Nephron progenitor cell (in vitro differentiated cells): ENCODE measurements around the gene FOXN3.

Experiments used
- DNase-seq: peaks from one replicate; pipeline ENCODE4 v3.0.0; 2021
- H3K27ac Mint-ChIP-seq: 2 replicates; pipeline ENCODE4 v1.8.0; 2021; ENCODE audit warnings: mild to moderate bottlenecking, moderate library complexity, mixed read lengths
- H3K27me3 Mint-ChIP-seq: 2 replicates; pipeline ENCODE4 v1.8.0; 2021; ENCODE audit warnings: mild to moderate bottlenecking, low read depth, mixed read lengths; ENCODE audit not compliant: poor library complexity
- H3K36me3 Mint-ChIP-seq: 2 replicates; pipeline ENCODE4 v1.8.0; 2021; ENCODE audit warnings: low read depth, mixed read lengths
- H3K4me1 Mint-ChIP-seq: 2 replicates; pipeline ENCODE4 v1.8.0; 2021; ENCODE audit warnings: mixed read lengths
- H3K4me3 Mint-ChIP-seq: 2 replicates; pipeline ENCODE4 v1.8.0; 2021; ENCODE audit warnings: mild to moderate bottlenecking, moderate library complexity, mixed read lengths
- H3K9me3 Mint-ChIP-seq: 2 replicates; pipeline ENCODE4 v1.8.0; 2021; ENCODE audit warnings: mild to moderate bottlenecking, moderate library complexity, mixed read lengths
- CTCF ChIP-seq: fragments of 200-600 bp; sonication (generic); IDR thresholded peaks from 2 replicates; pipeline ENCODE4 v1.5.0; 2021; ENCODE audit warnings: antibody characterized with exemption

FOXN3 gene

GRCh38 chr14:89225607-89226006, 191.4 kb downstream of the FOXN3 start:
- peaks cover 33% of the 10 kb centered on the region for H3K4me1 Mint-ChIP-seq
- H3K9me3 Mint-ChIP-seq, result no peaks in the 10 kb centered on the region
- no peak for DNase-seq
- H3K36me3 Mint-ChIP-seq, result peaks cover under 1% of the 10 kb centered on the region
- no peak for TF ChIP-seq CTCF
- H3K27ac Mint-ChIP-seq, result no peak overlapping the region
- H3K27me3 Mint-ChIP-seq, result no peaks in the 10 kb centered on the region
- H3K4me3 Mint-ChIP-seq, result no peak overlapping the region

- TF ChIP-seq CTCF, result no peak
- Mint-ChIP-seq H3K9me3 (no peaks in the 10 kb centered on the region), H3K4me3 (no peak overlapping the region), H3K4me1 (peaks cover 17% of the 10 kb centered on the region), H3K36me3 (peaks cover 18% of the 10 kb centered on the region), H3K27ac (no peak overlapping the region), H3K27me3 (peaks cover 3% of the 10 kb centered on the region)
- no peak for DNase-seq
Observed at GRCh38 chr14:89221109-89221810, 195.8 kb downstream of the FOXN3 start.

DNA sequence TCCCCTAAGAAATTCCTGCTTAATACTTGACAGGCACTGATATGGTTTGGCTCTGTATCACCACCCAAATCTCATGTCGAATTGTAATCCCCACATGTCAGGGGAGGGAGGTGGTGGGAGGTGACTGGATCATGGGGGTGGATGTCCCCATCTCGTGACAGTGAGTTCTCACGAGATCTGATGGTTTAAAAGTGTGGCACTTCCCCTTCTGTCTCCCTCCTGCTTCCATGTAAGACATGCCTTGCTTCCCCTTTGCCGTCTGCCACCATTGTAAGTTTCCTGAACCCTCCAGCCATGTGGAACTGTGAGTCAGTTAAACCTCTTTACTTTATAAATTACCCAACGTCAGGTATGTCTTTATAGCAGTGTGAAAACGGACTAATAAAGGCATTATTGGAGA, 198.0 kb downstream of the FOXN3 start:
- no peak overlapping the region for H3K4me3 Mint-ChIP-seq
- no peak for TF ChIP-seq CTCF
- H3K4me1 Mint-ChIP-seq, result peaks cover 23% of the 10 kb centered on the region
- H3K27ac Mint-ChIP-seq, result no peak overlapping the region
- peaks cover 3% of the 10 kb centered on the region for H3K27me3 Mint-ChIP-seq
- peaks cover 18% of the 10 kb centered on the region for H3K36me3 Mint-ChIP-seq
- no peak for DNase-seq
- H3K9me3 Mint-ChIP-seq, result no peaks in the 10 kb centered on the region

- no peak overlapping the region for H3K4me3 Mint-ChIP-seq
- H3K27me3 Mint-ChIP-seq, result peaks cover 3% of the 10 kb centered on the region
- H3K4me1 Mint-ChIP-seq, result peaks cover 26% of the 10 kb centered on the region
- no peaks in the 10 kb centered on the region for H3K9me3 Mint-ChIP-seq
- DNase-seq, result no peak
- H3K36me3 Mint-ChIP-seq, result peaks cover 18% of the 10 kb centered on the region
- TF ChIP-seq CTCF, result no peak
- H3K27ac Mint-ChIP-seq, result no peak overlapping the region
Observed at GRCh38 chr14:89217891-89218290, 199.1 kb downstream of the FOXN3 start.

- Mint-ChIP-seq H3K4me3 (no peak overlapping the region), H3K27ac (no peak overlapping the region), H3K36me3 (peaks cover 30% of the 10 kb centered on the region), H3K9me3 (no peaks in the 10 kb centered on the region), H3K27me3 (peaks cover 3% of the 10 kb centered on the region), H3K4me1 (peaks cover 26% of the 10 kb centered on the region)
- no peak for DNase-seq
- TF ChIP-seq CTCF, result no peak
Observed at GRCh38 chr14:89215531-89215930, 201.5 kb downstream of the FOXN3 start.

DNA sequence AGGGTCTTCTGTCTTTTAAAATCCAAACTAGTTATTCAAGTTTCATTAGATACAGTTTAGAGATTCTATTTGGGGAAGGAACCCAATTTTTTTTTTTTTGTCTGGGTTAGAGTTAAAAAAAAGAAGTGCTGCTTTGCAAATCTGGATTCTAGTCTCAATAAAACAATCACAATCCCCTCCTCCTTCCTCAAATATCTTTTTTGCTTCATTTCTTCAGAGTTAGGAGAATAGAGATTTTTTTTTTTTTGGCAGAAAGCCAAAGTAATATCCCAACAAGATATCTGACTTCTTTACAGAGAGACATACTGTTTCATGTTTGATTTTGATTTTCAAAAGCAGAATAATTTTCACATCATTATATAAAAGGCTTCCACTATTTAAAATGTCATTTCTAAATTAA, 201.9 kb downstream of the FOXN3 start:
- Mint-ChIP-seq H3K27ac (no peak overlapping the region), H3K4me3 (no peak overlapping the region), H3K4me1 (peaks cover 26% of the 10 kb centered on the region), H3K9me3 (no peaks in the 10 kb centered on the region), H3K36me3 (peaks cover 29% of the 10 kb centered on the region), H3K27me3 (peaks cover 5% of the 10 kb centered on the region)
- no peak for DNase-seq
- no peak for TF ChIP-seq CTCF
